ENCODE data around the gene PLSCR3. TPM values are rescaled to one million over a fixed set of nuclear protein-coding genes. Genes with fewer than 3 reads are reported as not detected.

The PLSCR3 gene
- total and polyA plus RNA-seq, 2 donors (not counting 3 experiments of a cell fraction or from before 2014, with no cell fraction given) = 59.9 to 94.8 TPM

DNA sequence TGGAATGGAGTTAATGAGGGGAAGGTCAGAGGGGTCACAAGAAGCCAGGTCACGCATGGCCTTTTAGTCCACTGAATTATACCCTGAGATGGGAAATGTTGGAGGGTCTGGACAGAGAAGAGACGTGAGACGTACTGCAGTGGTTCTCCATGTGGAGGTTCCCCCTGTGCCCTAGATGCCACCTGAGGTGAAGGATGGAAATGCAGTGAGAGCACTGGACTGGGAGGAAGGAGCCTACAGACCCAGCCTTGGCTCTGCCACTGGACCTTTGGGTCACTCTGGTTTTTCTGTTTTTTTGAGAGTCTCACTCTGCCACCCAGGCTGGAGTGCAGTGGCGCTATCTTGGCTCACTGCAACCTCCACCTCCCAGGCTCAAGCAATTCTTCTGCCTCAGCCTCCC lies 1.8 kb upstream of the PLSCR3 start:
- Histone ChIP-seq H3K27ac (ENCODE audit: insufficient read depth, low read depth, low read length) (no peak overlapping the region), H3K4me1 (ENCODE audit: control insufficient read depth, extremely low read depth, insufficient read depth, low read length) (peaks cover 15% of the 10 kb centered on the region), H3K9me1 (replicated peaks; ENCODE audit: control insufficient read depth, extremely low read depth, insufficient read depth, low read length) (no peaks in the 10 kb centered on the region), H3K79me2 (ENCODE audit: control insufficient read depth, insufficient read depth, low read length) (no peaks in the 10 kb centered on the region), H3K9ac (replicated peaks; ENCODE audit: extremely low read depth, insufficient read depth, low read length) (no peak overlapping the region), H2AFZ (ENCODE audit: low read depth, low read length) (no peak overlapping the region), H4K20me1 (replicated peaks; ENCODE audit: control insufficient read depth, extremely low read depth, insufficient read depth, low read length) (no peaks in the 10 kb centered on the region), H3K36me3 (ENCODE audit: control insufficient read depth in 2 of 2, extremely low read depth in 1 of 2, insufficient read depth in 2 of 2, low read length in 2 of 2) (no peaks in the 10 kb centered on the region), H3K4me2 (ENCODE audit: insufficient read depth, low read length) (no peak overlapping the region), H3K9me3 (replicated peaks; ENCODE audit: control insufficient read depth, insufficient read depth, low read length) (no peaks in the 10 kb centered on the region), H3K27me3 (ENCODE audit: control insufficient read depth in 2 of 2, insufficient read depth in 2 of 2, low read length in 2 of 2) (no peaks in the 10 kb centered on the region), H3K4me3 (replicated peaks in 1 of 3; ENCODE audit: insufficient read depth in 1 of 3, low read depth in 1 of 3, low read length in 3 of 3) (no peak overlapping the region)
- no peak for TF ChIP-seq JUN (IDR thresholded peaks at IDR 0.05; ENCODE audit: borderline replicate concordance, insufficient read depth, insufficient read length, low read depth)
- TF ChIP-seq, protein P1, sequence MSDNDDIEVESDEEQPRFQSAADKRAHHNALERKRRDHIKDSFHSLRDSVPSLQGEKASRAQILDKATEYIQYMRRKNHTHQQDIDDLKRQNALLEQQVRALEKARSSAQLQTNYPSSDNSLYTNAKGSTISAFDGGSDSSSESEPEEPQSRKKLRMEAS (IDR thresholded peaks at IDR 0.05; ENCODE audit: insufficient read depth, insufficient read length) = no peak
- no peak for TF ChIP-seq MYC (IDR thresholded peaks at IDR 0.05; ENCODE audit: low read depth, low read length)
- FAIRE-seq (no peak), DNase-seq (ENCODE audit: low read depth, low spot score) (no peak)
- intact Hi-C loops (cut with micrococcal nuclease) (no loop called here), dilution Hi-C loops (cut with MboI; ENCODE audit: extremely low pct_ligation_motif_present, low sequenced_read_pairs) (no loop called here)
- no TSS peak for BruUV-seq (replicated peaks)
- ChIA-PET POLR2A (no interaction called here), CTCF (no interaction called here)

- BruUV-seq (replicated peaks) = no TSS peak
Observed at GRCh38 chr17:7393613-7394451, 493 bp downstream of the PLSCR3 start.

More at GRCh38 chr17:7393613-7394451, 493 bp downstream of the PLSCR3 start:
- H2AFZ ChIP-seq (ENCODE audit: low read depth, low read length) = peak overlapping the region; percentile 51
- FAIRE-seq = no peak
- TF ChIP-seq JUN (IDR thresholded peaks at IDR 0.05; ENCODE audit: borderline replicate concordance, insufficient read depth, insufficient read length, low read depth) = no peak
- no peak for TF ChIP-seq FOS (IDR thresholded peaks at IDR 0.05; ENCODE audit: borderline replicate concordance, insufficient read depth, low read length)
- TF ChIP-seq, protein P2, sequence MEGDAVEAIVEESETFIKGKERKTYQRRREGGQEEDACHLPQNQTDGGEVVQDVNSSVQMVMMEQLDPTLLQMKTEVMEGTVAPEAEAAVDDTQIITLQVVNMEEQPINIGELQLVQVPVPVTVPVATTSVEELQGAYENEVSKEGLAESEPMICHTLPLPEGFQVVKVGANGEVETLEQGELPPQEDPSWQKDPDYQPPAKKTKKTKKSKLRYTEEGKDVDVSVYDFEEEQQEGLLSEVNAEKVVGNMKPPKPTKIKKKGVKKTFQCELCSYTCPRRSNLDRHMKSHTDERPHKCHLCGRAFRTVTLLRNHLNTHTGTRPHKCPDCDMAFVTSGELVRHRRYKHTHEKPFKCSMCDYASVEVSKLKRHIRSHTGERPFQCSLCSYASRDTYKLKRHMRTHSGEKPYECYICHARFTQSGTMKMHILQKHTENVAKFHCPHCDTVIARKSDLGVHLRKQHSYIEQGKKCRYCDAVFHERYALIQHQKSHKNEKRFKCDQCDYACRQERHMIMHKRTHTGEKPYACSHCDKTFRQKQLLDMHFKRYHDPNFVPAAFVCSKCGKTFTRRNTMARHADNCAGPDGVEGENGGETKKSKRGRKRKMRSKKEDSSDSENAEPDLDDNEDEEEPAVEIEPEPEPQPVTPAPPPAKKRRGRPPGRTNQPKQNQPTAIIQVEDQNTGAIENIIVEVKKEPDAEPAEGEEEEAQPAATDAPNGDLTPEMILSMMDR (IDR thresholded peaks at IDR 0.05; ENCODE audit: extremely low read depth in 1 of 2, insufficient read depth in 1 of 2, low read depth in 1 of 2, low read length in 2 of 2) = peak in 1 of 2 donors; percentile 7
- no peaks in the 10 kb centered on the region for H4K20me1 ChIP-seq (replicated peaks; ENCODE audit: control insufficient read depth, extremely low read depth, insufficient read depth, low read length)
- H3K27me3 ChIP-seq (ENCODE audit: control insufficient read depth in 2 of 2, insufficient read depth in 2 of 2, low read length in 2 of 2) = no peaks in the 10 kb centered on the region
- peak overlapping the region; percentile 58 to 93 (median 92) for H3K4me3 ChIP-seq (replicated peaks in 1 of 3; ENCODE audit: insufficient read depth in 1 of 3, low read depth in 1 of 3, low read length in 3 of 3)
- H3K9ac ChIP-seq (replicated peaks; ENCODE audit: extremely low read depth, insufficient read depth, low read length) = peak overlapping the region; percentile 81
- H3K27ac ChIP-seq (ENCODE audit: insufficient read depth, low read depth, low read length) = peak overlapping the region; percentile 38
- peak overlapping the region; percentile 45 for H3K4me2 ChIP-seq (ENCODE audit: insufficient read depth, low read length)
- H3K9me3 ChIP-seq (replicated peaks; ENCODE audit: control insufficient read depth, insufficient read depth, low read length) = no peaks in the 10 kb centered on the region
- POLR2A ChIA-PET = interaction anchor here (1.0 kb wide), 1 partner anchor 10 kb away, joined by 11 read pairs; the partner anchor contains the start of gene TMEM256
- dilution Hi-C loops (cut with MboI; ENCODE audit: extremely low pct_ligation_motif_present, low sequenced_read_pairs) = no loop called here
- peaks cover 16% of the 10 kb centered on the region for H3K4me1 ChIP-seq (ENCODE audit: control insufficient read depth, extremely low read depth, insufficient read depth, low read length)
- H3K9me1 ChIP-seq (replicated peaks; ENCODE audit: control insufficient read depth, extremely low read depth, insufficient read depth, low read length) = no peaks in the 10 kb centered on the region
- no peaks in the 10 kb centered on the region for H3K79me2 ChIP-seq (ENCODE audit: control insufficient read depth, insufficient read depth, low read length)
- intact Hi-C loops (cut with micrococcal nuclease) = loop anchor here (1.0 to 5.0 kb wide), 5 partner anchors 10 to 167 kb away; partner anchors contain the start of genes POLR2A, SENP3, TMEM102 and TMEM256
- DNase-seq (ENCODE audit: low read depth, low spot score) = no peak
- H3K36me3 ChIP-seq (ENCODE audit: control insufficient read depth in 2 of 2, extremely low read depth in 1 of 2, insufficient read depth in 2 of 2, low read length in 2 of 2) = peaks cover 0 to 18% of the 10 kb centered on the region in 2 experiments
- CTCF ChIA-PET = interaction anchor here (0.6 to 2.3 kb wide), 8 partner anchors 8 to 167 kb away, joined by 3 to 11 read pairs (median 5); partner anchors contain the start of gene TMEM256

All from endothelial cell of umbilical vein (primary cell).